DOHH2 (cell line): ENCODE data around the gene NNT.

ENCODE experiments used
- CTCF ChIP-seq: fragments of 200-600 bp; sonication (generic); IDR thresholded peaks from one replicate; pipeline ENCODE4 v1.5.1; 2014; ENCODE audit warnings: antibody characterized with exemption, mild to moderate bottlenecking, low read depth, low read length; ENCODE audit not compliant: poor library complexity, severe bottlenecking
- EZH2phosphoT487 ChIP-seq: fragments of 200-600 bp; sonication (generic); IDR thresholded peaks from 2 replicates; pipeline ENCODE4 v1.6.1; 2017; ENCODE audit warnings: borderline replicate concordance, mild to moderate bottlenecking, antibody characterized with exemption, low read length, moderate library complexity, mixed read lengths

- TF ChIP-seq CTCF = no peak
- TF ChIP-seq EZH2phosphoT487 = no peak
Observed at GRCh38 chr5:43581398-43581797, 21.6 kb upstream of the NNT start.
